IPS-15b (cell line): Measurements from ENCODE around the gene SDK1.

Source experiments
- H3K27me3 ChIP-seq: one replicate; pipeline ENCODE4 v1.6.1; 2013; ENCODE audit warnings: low read length; ENCODE audit not compliant: control insufficient read depth, insufficient read depth
- H3K36me3 ChIP-seq: one replicate; pipeline ENCODE4 v1.6.1; 2013; ENCODE audit warnings: low read length; ENCODE audit not compliant: control insufficient read depth, insufficient read depth
- H3K4me1 ChIP-seq: one replicate; pipeline ENCODE4 v1.6.1; 2013; ENCODE audit warnings: mild to moderate bottlenecking, low read length; ENCODE audit not compliant: control insufficient read depth, insufficient read depth
- H3K4me3 ChIP-seq: one replicate; pipeline ENCODE4 v1.5.1; 2013; ENCODE audit warnings: low read depth, low read length
- H3K9ac ChIP-seq: one replicate; pipeline ENCODE4 v1.6.1; 2013; ENCODE audit warnings: low read depth, mild to moderate bottlenecking, low read length
- H3K9me3 ChIP-seq: one replicate; pipeline ENCODE4 v1.6.1; 2013; ENCODE audit warnings: mild to moderate bottlenecking, low read length; ENCODE audit not compliant: control insufficient read depth, insufficient read depth

Gene SDK1

GRCh38 chr7:4269086-4269485 is 968.0 kb downstream of the SDK1 start:
- H3K4me3 ChIP-seq, result no peak overlapping the region
- no peaks in the 10 kb centered on the region for H3K36me3 ChIP-seq
- H3K27me3 ChIP-seq, result no peaks in the 10 kb centered on the region
- H3K9ac ChIP-seq, result no peak overlapping the region
- no peaks in the 10 kb centered on the region for H3K4me1 ChIP-seq
- no peaks in the 10 kb centered on the region for H3K9me3 ChIP-seq

GRCh38 chr7:4269746-4270145 is 968.7 kb downstream of the SDK1 start:
- Histone ChIP-seq H3K4me1 (no peaks in the 10 kb centered on the region), H3K36me3 (no peaks in the 10 kb centered on the region)

GRCh38 chr7:4270268-4270667 is 969.2 kb downstream of the SDK1 start:
- Histone ChIP-seq H3K9me3 (no peaks in the 10 kb centered on the region), H3K36me3 (no peaks in the 10 kb centered on the region), H3K27me3 (no peaks in the 10 kb centered on the region), H3K9ac (no peak overlapping the region), H3K4me1 (no peaks in the 10 kb centered on the region), H3K4me3 (no peak overlapping the region)

More at GRCh38 chr7:4269746-4270145, 968.7 kb downstream of the SDK1 start:
- no peaks in the 10 kb centered on the region for H3K9me3 ChIP-seq
- no peaks in the 10 kb centered on the region for H3K27me3 ChIP-seq
- H3K4me3 ChIP-seq, result no peak overlapping the region
- H3K9ac ChIP-seq, result no peak overlapping the region

- no peaks in the 10 kb centered on the region for H3K36me3 ChIP-seq
- no peak overlapping the region for H3K9ac ChIP-seq
- H3K9me3 ChIP-seq, result no peaks in the 10 kb centered on the region
- H3K4me1 ChIP-seq, result no peaks in the 10 kb centered on the region
- no peaks in the 10 kb centered on the region for H3K27me3 ChIP-seq
- no peak overlapping the region for H3K4me3 ChIP-seq
These were observed 970.1 kb downstream of the SDK1 start for GRCh38 chr7:4270941-4271715.

- no peaks in the 10 kb centered on the region for H3K9me3 ChIP-seq
- H3K36me3 ChIP-seq, result no peaks in the 10 kb centered on the region
- H3K27me3 ChIP-seq, result no peaks in the 10 kb centered on the region
- H3K9ac ChIP-seq, result no peak overlapping the region
- no peak overlapping the region for H3K4me3 ChIP-seq
- no peaks in the 10 kb centered on the region for H3K4me1 ChIP-seq
These were observed 970.6 kb downstream of the SDK1 start for GRCh38 chr7:4271716-4272015.

- Histone ChIP-seq H3K4me1 (no peaks in the 10 kb centered on the region), H3K4me3 (no peak overlapping the region), H3K27me3 (no peaks in the 10 kb centered on the region), H3K9ac (no peak overlapping the region), H3K9me3 (no peaks in the 10 kb centered on the region), H3K36me3 (no peaks in the 10 kb centered on the region)
These were observed 971.1 kb downstream of the SDK1 start for GRCh38 chr7:4272141-4272540.

GRCh38 chr7:4273566-4274230 is 972.6 kb downstream of the SDK1 start:
- Histone ChIP-seq H3K36me3 (no peaks in the 10 kb centered on the region), H3K4me1 (no peaks in the 10 kb centered on the region), H3K9me3 (no peaks in the 10 kb centered on the region), H3K27me3 (no peaks in the 10 kb centered on the region), H3K9ac (no peak overlapping the region), H3K4me3 (no peak overlapping the region)

GRCh38 chr7:4274286-4274685 is 973.2 kb downstream of the SDK1 start:
- no peaks in the 10 kb centered on the region for H3K36me3 ChIP-seq
- H3K4me1 ChIP-seq, result no peaks in the 10 kb centered on the region
- no peak overlapping the region for H3K4me3 ChIP-seq
- H3K27me3 ChIP-seq, result no peaks in the 10 kb centered on the region
- H3K9ac ChIP-seq, result no peak overlapping the region
- H3K9me3 ChIP-seq, result no peaks in the 10 kb centered on the region

- no peaks in the 10 kb centered on the region for H3K4me1 ChIP-seq
- H3K27me3 ChIP-seq, result no peaks in the 10 kb centered on the region
- no peak overlapping the region for H3K9ac ChIP-seq
- no peaks in the 10 kb centered on the region for H3K9me3 ChIP-seq
- no peak overlapping the region for H3K4me3 ChIP-seq
- no peaks in the 10 kb centered on the region for H3K36me3 ChIP-seq
These were observed 976.9 kb downstream of the SDK1 start for GRCh38 chr7:4277936-4278335.

- H3K4me3 ChIP-seq, result no peak overlapping the region
- H3K36me3 ChIP-seq, result no peaks in the 10 kb centered on the region
- H3K4me1 ChIP-seq, result no peaks in the 10 kb centered on the region
- H3K9ac ChIP-seq, result no peak overlapping the region
- no peaks in the 10 kb centered on the region for H3K9me3 ChIP-seq
- no peaks in the 10 kb centered on the region for H3K27me3 ChIP-seq
These were observed 978.2 kb downstream of the SDK1 start for GRCh38 chr7:4279216-4279615.

GRCh38 chr7:4281231-4281993 is 980.4 kb downstream of the SDK1 start:
- Histone ChIP-seq H3K4me1 (peaks cover 2% of the 10 kb centered on the region), H3K9ac (no peak overlapping the region), H3K4me3 (no peak overlapping the region), H3K9me3 (no peaks in the 10 kb centered on the region), H3K36me3 (no peaks in the 10 kb centered on the region), H3K27me3 (no peaks in the 10 kb centered on the region)
